Duodenal mucosa (tissue), 2 donors: ENCODE data around the gene CCNE1.

Source experiments
- H3K27ac ChIP-seq: one replicate; pipeline ENCODE4 v1.7.0; 2013; ENCODE audit warnings: low read depth, low read length
- H3K27me3 ChIP-seq, 2 donors: one replicate each; pipeline ENCODE4 v1.7.0; 2013; ENCODE audit warnings: low read length in 2 of 2, control low read depth in 1 of 2; ENCODE audit not compliant: insufficient read depth in 2 of 2, control insufficient read depth in 1 of 2
- H3K36me3 ChIP-seq, 2 donors: one replicate each; pipeline ENCODE4 v1.7.0; 2013; ENCODE audit warnings: low read length in 2 of 2, control low read depth in 1 of 2; ENCODE audit not compliant: insufficient read depth in 2 of 2, control insufficient read depth in 1 of 2
- H3K4me1 ChIP-seq, 2 donors: one replicate each; pipeline ENCODE4 v1.7.0; 2013; ENCODE audit warnings: low read length in 2 of 2, control low read depth in 1 of 2; ENCODE audit not compliant: insufficient read depth in 2 of 2, control insufficient read depth in 1 of 2
- H3K4me3 ChIP-seq, 2 donors: one replicate each; pipeline ENCODE4 v1.7.0; 2013; ENCODE audit warnings: low read length in 2 of 2, low read depth in 1 of 2
- H3K9ac ChIP-seq, 2 donors: one replicate each; pipeline ENCODE4 v1.7.0; 2013; ENCODE audit warnings: low read length in 2 of 2, low read depth in 1 of 2
- H3K9me3 ChIP-seq, 2 donors: one replicate each; pipeline ENCODE4 v1.7.0; 2013; ENCODE audit warnings: low read length in 2 of 2, control low read depth in 1 of 2; ENCODE audit not compliant: control insufficient read depth in 1 of 2

Gene CCNE1

GRCh38 chr19:29843180-29844051 is 31.6 kb downstream of the CCNE1 start:
- H3K4me1 ChIP-seq: peaks cover 13 to 22% of the 10 kb centered on the region in 2 donors
- H3K27ac ChIP-seq: no peak overlapping the region
- H3K4me3 ChIP-seq: peak overlapping the region; percentile 60 to 63
- no peaks in the 10 kb centered on the region for H3K36me3 ChIP-seq
- peaks cover 0 to 6% of the 10 kb centered on the region in 2 donors for H3K27me3 ChIP-seq
- peak overlapping the region in 1 of 2 donors; percentile 38 for H3K9ac ChIP-seq
- no peaks in the 10 kb centered on the region for H3K9me3 ChIP-seq

GRCh38 chr19:29844891-29845573 is 33.2 kb downstream of the CCNE1 start:
- Histone ChIP-seq H3K4me1 (peaks cover 13 to 22% of the 10 kb centered on the region in 2 donors), H3K36me3 (no peaks in the 10 kb centered on the region), H3K27ac (peak overlapping the region; percentile 85), H3K9me3 (no peaks in the 10 kb centered on the region), H3K9ac (peak overlapping the region; percentile 75 to 92), H3K4me3 (peak overlapping the region; percentile 91 to 96), H3K27me3 (peaks cover 0 to 8% of the 10 kb centered on the region in 2 donors)

- H3K9ac ChIP-seq: peak overlapping the region; percentile 75 to 92
- no peaks in the 10 kb centered on the region for H3K36me3 ChIP-seq
- peaks cover 13 to 22% of the 10 kb centered on the region in 2 donors for H3K4me1 ChIP-seq
- peak overlapping the region; percentile 91 to 96 for H3K4me3 ChIP-seq
- no peaks in the 10 kb centered on the region for H3K9me3 ChIP-seq
- H3K27me3 ChIP-seq: peaks cover 0 to 8% of the 10 kb centered on the region in 2 donors
- H3K27ac ChIP-seq: peak overlapping the region; percentile 85
Measured at GRCh38 chr19:29845574-29846176, 33.9 kb downstream of the CCNE1 start.

- Histone ChIP-seq H3K9me3 (no peaks in the 10 kb centered on the region), H3K36me3 (no peaks in the 10 kb centered on the region), H3K27ac (no peak overlapping the region), H3K4me1 (peaks cover 0 to 7% of the 10 kb centered on the region in 2 donors), H3K27me3 (peaks cover 0 to 2% of the 10 kb centered on the region in 2 donors), H3K9ac (no peak overlapping the region), H3K4me3 (no peak overlapping the region)
Measured at GRCh38 chr19:29849208-29849607, 37.4 kb downstream of the CCNE1 start.

- no peaks in the 10 kb centered on the region for H3K36me3 ChIP-seq
- no peaks in the 10 kb centered on the region for H3K9me3 ChIP-seq
- peaks cover 0 to 4% of the 10 kb centered on the region in 2 donors for H3K4me1 ChIP-seq
- no peak overlapping the region for H3K27ac ChIP-seq
- peaks cover 0 to 2% of the 10 kb centered on the region in 2 donors for H3K27me3 ChIP-seq
- H3K4me3 ChIP-seq: no peak overlapping the region
- no peak overlapping the region for H3K9ac ChIP-seq
Measured at GRCh38 chr19:29850482-29850881, 38.7 kb downstream of the CCNE1 start.

- no peak overlapping the region for H3K27ac ChIP-seq
- H3K4me3 ChIP-seq: no peak overlapping the region
- no peaks in the 10 kb centered on the region for H3K4me1 ChIP-seq
- no peaks in the 10 kb centered on the region for H3K9me3 ChIP-seq
- H3K36me3 ChIP-seq: no peaks in the 10 kb centered on the region
- H3K27me3 ChIP-seq: peaks cover 0 to 2% of the 10 kb centered on the region in 2 donors
- H3K9ac ChIP-seq: no peak overlapping the region
Measured at GRCh38 chr19:29851769-29852521, 40.2 kb downstream of the CCNE1 start.

- no peaks in the 10 kb centered on the region for H3K9me3 ChIP-seq
- H3K36me3 ChIP-seq: no peaks in the 10 kb centered on the region
- peaks cover 0 to 8% of the 10 kb centered on the region in 2 donors for H3K27me3 ChIP-seq
Measured at GRCh38 chr19:29854033-29854432, 42.2 kb downstream of the CCNE1 start.

GRCh38 chr19:29855087-29855486 is 43.3 kb downstream of the CCNE1 start:
- H3K9ac ChIP-seq: no peak overlapping the region
- no peak overlapping the region for H3K4me3 ChIP-seq
- H3K27ac ChIP-seq: no peak overlapping the region
- H3K9me3 ChIP-seq: no peaks in the 10 kb centered on the region
- H3K27me3 ChIP-seq: peaks cover 0 to 8% of the 10 kb centered on the region in 2 donors
- H3K4me1 ChIP-seq: no peaks in the 10 kb centered on the region
- H3K36me3 ChIP-seq: no peaks in the 10 kb centered on the region

More at GRCh38 chr19:29854033-29854432, 42.2 kb downstream of the CCNE1 start:
- Histone ChIP-seq H3K27ac (no peak overlapping the region), H3K9ac (no peak overlapping the region), H3K4me3 (no peak overlapping the region), H3K4me1 (no peaks in the 10 kb centered on the region)

- no peak overlapping the region for H3K27ac ChIP-seq
- H3K4me3 ChIP-seq: no peak overlapping the region
- peaks cover 0 to 8% of the 10 kb centered on the region in 2 donors for H3K27me3 ChIP-seq
- no peaks in the 10 kb centered on the region for H3K36me3 ChIP-seq
- H3K4me1 ChIP-seq: no peaks in the 10 kb centered on the region
- H3K9ac ChIP-seq: no peak overlapping the region
- H3K9me3 ChIP-seq: no peaks in the 10 kb centered on the region
Measured at GRCh38 chr19:29855741-29856500, 44.1 kb downstream of the CCNE1 start.
